ENCODE data around the gene MCU. TPM values are rescaled to one million over a fixed set of nuclear protein-coding genes. Genes with fewer than 3 reads are reported as not detected.

Gene MCU
- polyA plus RNA-seq, 1 of the 3 experiments (the other 2 are of a cell fraction), result 20.6 TPM

- Histone ChIP-seq H3K79me2 (ENCODE audit: insufficient read depth) (peaks cover 22% of the 10 kb centered on the region), H3K4me1 (ENCODE audit: control insufficient read depth in 1 of 2, insufficient read depth in 2 of 2, low read depth in 1 of 2, low read length in 1 of 2) (peaks cover 8% of the 10 kb centered on the region in 2 experiments; a peak in 3 of 4 replicates), H3K27ac (ENCODE audit: low read depth in 2 of 2, low read length in 1 of 2) (no peak overlapping the region), H3K9me3 (no peaks in the 10 kb centered on the region), H3K9ac (no peak overlapping the region), H3K36me3 (replicated peaks in 1 of 2; ENCODE audit: control insufficient read depth in 1 of 2, insufficient read depth in 2 of 2, low read length in 1 of 2) (no peaks in the 10 kb centered on the region), H4K20me1 (ENCODE audit: insufficient read depth) (peaks cover 16% of the 10 kb centered on the region), H2AFZ (ENCODE audit: low read depth) (no peak overlapping the region), H3F3A (replicated peaks; ENCODE audit: insufficient read depth) (peaks cover 14% of the 10 kb centered on the region), H3K4me2 (no peak overlapping the region), H3K4me3 (ENCODE audit: low read depth in 2 of 2, low read length in 1 of 2) (no peak overlapping the region), H3K27me3 (ENCODE audit: insufficient read depth) (no peaks in the 10 kb centered on the region), H3K9me2 (no peaks in the 10 kb centered on the region)
- ChIA-PET CTCF (interaction anchor here (0.9 to 2.6 kb wide), 2 partner anchors 9 to 326 kb away, joined by 3 to 14 read pairs; no protein-coding TSS in a partner anchor), POLR2A (no interaction called here)
- TF ChIP-seq, protein P1, sequence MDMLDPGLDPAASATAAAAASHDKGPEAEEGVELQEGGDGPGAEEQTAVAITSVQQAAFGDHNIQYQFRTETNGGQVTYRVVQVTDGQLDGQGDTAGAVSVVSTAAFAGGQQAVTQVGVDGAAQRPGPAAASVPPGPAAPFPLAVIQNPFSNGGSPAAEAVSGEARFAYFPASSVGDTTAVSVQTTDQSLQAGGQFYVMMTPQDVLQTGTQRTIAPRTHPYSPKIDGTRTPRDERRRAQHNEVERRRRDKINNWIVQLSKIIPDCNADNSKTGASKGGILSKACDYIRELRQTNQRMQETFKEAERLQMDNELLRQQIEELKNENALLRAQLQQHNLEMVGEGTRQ (IDR thresholded peaks at IDR 0.05; ENCODE audit: borderline replicate concordance, low read depth, low read length), result no peak
- TF ChIP-seq CHD2 (IDR thresholded peaks at IDR 0.05; ENCODE audit: low read length, partially characterized antibody) (no peak), MXI1 (IDR thresholded peaks at IDR 0.05; ENCODE audit: low read depth, low read length) (no peak), FOSL2 (IDR thresholded peaks at IDR 0.05; ENCODE audit: borderline replicate concordance, low read depth) (no peak), POLR2AphosphoS5 (IDR thresholded peaks at IDR 0.05; ENCODE audit: low read depth, low read length) (no peak), TEAD4 (IDR thresholded peaks at IDR 0.05; ENCODE audit: borderline replicate concordance, insufficient read depth) (no peak), NRF1 (IDR thresholded peaks at IDR 0.05; ENCODE audit: low read depth, low read length) (no peak), PBX3 (IDR thresholded peaks at IDR 0.05) (no peak)
- TF ChIP-seq, protein P2, sequence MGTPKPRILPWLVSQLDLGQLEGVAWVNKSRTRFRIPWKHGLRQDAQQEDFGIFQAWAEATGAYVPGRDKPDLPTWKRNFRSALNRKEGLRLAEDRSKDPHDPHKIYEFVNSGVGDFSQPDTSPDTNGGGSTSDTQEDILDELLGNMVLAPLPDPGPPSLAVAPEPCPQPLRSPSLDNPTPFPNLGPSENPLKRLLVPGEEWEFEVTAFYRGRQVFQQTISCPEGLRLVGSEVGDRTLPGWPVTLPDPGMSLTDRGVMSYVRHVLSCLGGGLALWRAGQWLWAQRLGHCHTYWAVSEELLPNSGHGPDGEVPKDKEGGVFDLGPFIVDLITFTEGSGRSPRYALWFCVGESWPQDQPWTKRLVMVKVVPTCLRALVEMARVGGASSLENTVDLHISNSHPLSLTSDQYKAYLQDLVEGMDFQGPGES (IDR thresholded peaks at IDR 0.05; ENCODE audit: low read depth, low read length), result no peak
- no peak for DNase-seq
- 91% methylated on average over 1 of the region's 1 CpG for WGBS (ENCODE audit: low lambda C conversion rate)
Observed at GRCh38 chr10:72689660-72690059, 2.3 kb upstream of the MCU start.

DNA sequence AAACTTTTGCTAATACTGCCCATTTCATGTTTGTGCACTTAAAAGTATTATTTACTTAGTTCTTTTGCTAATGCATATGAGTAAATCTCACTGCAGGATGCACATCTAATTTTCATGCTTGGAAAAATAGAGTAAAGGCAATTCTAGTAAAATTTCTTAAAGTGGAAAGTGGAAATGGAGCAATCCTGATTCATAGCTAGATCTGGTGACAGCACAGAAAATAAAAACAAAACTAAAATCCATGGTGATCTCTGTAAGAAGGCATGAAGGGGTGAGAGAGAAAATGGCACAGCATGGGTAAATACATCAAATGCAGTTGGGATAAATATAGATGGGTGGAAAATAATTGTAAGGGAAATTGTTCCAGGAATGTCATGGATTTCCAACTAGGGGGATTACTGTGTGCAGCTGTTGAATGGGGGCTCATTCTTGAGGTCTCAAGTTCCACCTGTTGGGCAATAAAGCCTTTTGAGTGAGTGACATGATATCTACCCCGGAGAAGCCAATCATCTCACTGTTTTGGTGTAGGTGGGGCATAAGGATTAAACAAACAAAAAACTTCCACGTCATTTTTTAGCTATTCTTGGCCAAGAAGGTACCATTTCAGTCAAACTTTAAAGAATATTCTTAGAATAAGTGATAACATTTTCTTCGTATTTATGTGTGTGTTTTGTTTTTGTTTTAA lies 1.7 kb upstream of the MCU start:
- Histone ChIP-seq H3K4me1 (ENCODE audit: control insufficient read depth in 1 of 2, insufficient read depth in 2 of 2, low read depth in 1 of 2, low read length in 1 of 2) (peaks cover 8 to 11% of the 10 kb centered on the region in 2 experiments; a peak in 3 of 4 replicates), H3K27ac (ENCODE audit: low read depth in 2 of 2, low read length in 1 of 2) (no peak overlapping the region), H3K4me3 (ENCODE audit: low read depth in 2 of 2, low read length in 1 of 2) (no peak overlapping the region), H3K9me2 (no peaks in the 10 kb centered on the region), H3K4me2 (no peak overlapping the region), H3K9me3 (no peaks in the 10 kb centered on the region), H3F3A (replicated peaks; ENCODE audit: insufficient read depth) (peaks cover 14% of the 10 kb centered on the region), H3K36me3 (replicated peaks in 1 of 2; ENCODE audit: control insufficient read depth in 1 of 2, insufficient read depth in 2 of 2, low read length in 1 of 2) (no peaks in the 10 kb centered on the region), H2AFZ (ENCODE audit: low read depth) (no peak overlapping the region), H4K20me1 (ENCODE audit: insufficient read depth) (peaks cover 21% of the 10 kb centered on the region), H3K79me2 (ENCODE audit: insufficient read depth) (peaks cover 28% of the 10 kb centered on the region), H3K9ac (no peak overlapping the region), H3K27me3 (ENCODE audit: insufficient read depth) (no peaks in the 10 kb centered on the region)
- DNase-seq, result no peak
- POLR2A ChIA-PET, result no interaction called here
- 76% methylated on average over 3 of the region's 3 CpGs for WGBS (ENCODE audit: low lambda C conversion rate)
- CTCF ChIA-PET, result interaction anchor here (0.9 to 2.6 kb wide), 2 partner anchors 10 to 326 kb away, joined by 3 to 14 read pairs; no protein-coding TSS in a partner anchor
- TF ChIP-seq RXRA (IDR thresholded peaks at IDR 0.05; ENCODE audit: borderline replicate concordance, low read depth), result no peak
- TF ChIP-seq, protein P2 (IDR thresholded peaks at IDR 0.05; ENCODE audit: low read depth, low read length), result no peak
- no peak for TF ChIP-seq ELF1 (IDR thresholded peaks at IDR 0.05)
- TF ChIP-seq SIN3A (IDR thresholded peaks at IDR 0.05; ENCODE audit: borderline replicate concordance, low read depth, low read length), result no peak
- TF ChIP-seq RAD21 (IDR thresholded peaks at IDR 0.05; ENCODE audit: low read length), result no peak
- TF ChIP-seq, protein P3, sequence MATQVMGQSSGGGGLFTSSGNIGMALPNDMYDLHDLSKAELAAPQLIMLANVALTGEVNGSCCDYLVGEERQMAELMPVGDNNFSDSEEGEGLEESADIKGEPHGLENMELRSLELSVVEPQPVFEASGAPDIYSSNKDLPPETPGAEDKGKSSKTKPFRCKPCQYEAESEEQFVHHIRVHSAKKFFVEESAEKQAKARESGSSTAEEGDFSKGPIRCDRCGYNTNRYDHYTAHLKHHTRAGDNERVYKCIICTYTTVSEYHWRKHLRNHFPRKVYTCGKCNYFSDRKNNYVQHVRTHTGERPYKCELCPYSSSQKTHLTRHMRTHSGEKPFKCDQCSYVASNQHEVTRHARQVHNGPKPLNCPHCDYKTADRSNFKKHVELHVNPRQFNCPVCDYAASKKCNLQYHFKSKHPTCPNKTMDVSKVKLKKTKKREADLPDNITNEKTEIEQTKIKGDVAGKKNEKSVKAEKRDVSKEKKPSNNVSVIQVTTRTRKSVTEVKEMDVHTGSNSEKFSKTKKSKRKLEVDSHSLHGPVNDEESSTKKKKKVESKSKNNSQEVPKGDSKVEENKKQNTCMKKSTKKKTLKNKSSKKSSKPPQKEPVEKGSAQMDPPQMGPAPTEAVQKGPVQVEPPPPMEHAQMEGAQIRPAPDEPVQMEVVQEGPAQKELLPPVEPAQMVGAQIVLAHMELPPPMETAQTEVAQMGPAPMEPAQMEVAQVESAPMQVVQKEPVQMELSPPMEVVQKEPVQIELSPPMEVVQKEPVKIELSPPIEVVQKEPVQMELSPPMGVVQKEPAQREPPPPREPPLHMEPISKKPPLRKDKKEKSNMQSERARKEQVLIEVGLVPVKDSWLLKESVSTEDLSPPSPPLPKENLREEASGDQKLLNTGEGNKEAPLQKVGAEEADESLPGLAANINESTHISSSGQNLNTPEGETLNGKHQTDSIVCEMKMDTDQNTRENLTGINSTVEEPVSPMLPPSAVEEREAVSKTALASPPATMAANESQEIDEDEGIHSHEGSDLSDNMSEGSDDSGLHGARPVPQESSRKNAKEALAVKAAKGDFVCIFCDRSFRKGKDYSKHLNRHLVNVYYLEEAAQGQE (IDR thresholded peaks at IDR 0.05; ENCODE audit: low read depth, low read length), result no peak
- no peak for TF ChIP-seq GATA2 (CRISPR knock-in tag; IDR thresholded peaks at IDR 0.05)
- no peak for TF ChIP-seq YY1 (IDR thresholded peaks at IDR 0.05; ENCODE audit: low read depth)
- no peak for TF ChIP-seq TCF12 (IDR thresholded peaks at IDR 0.05)
- no peak for TF ChIP-seq PBX3 (IDR thresholded peaks at IDR 0.05)

All from SK-N-SH (cell line).